Upper lobe of left lung (tissue), 6 donors: ENCODE results near the gene OR2AP1. TPM values are rescaled to one million over a fixed set of nuclear protein-coding genes. Genes with fewer than 3 reads are reported as not detected.
"Not testable (repeated sequence)": the region's sequence is repeated elsewhere in the genome, so short reads cannot be mapped to it uniquely, and the experiment has no call there.

Source experiments
- ATAC-seq, 2 donors: fragments of 200-7000 bp; cut with Tn5 transposase; one replicate each; pipeline ENCODE4 v1.9.1; 2022; ENCODE audit warnings: mild to moderate bottlenecking in 2 of 2, moderate library complexity in 2 of 2; ENCODE audit not compliant: low FRiP score in 2 of 2
- DNase-seq, 2 donors: peaks; one replicate each; pipeline ENCODE4 v3.0.0-alpha.2; 2019 to 2020
- H3K27ac ChIP-seq, 4 donors: fragments of 200-600 bp; sonication (generic); one replicate each; pipeline ENCODE4 v1.5.1; 2016 to 2019
- H3K27me3 ChIP-seq, 4 donors: fragments of 200-600 bp; sonication (generic); one replicate each; pipeline ENCODE4 v1.5.1; 2017 to 2019
- H3K36me3 ChIP-seq, 4 donors: fragments of 200-600 bp; sonication (generic); one replicate each; pipeline ENCODE4 v1.5.1; 2016 to 2019
- H3K4me1 ChIP-seq, 4 donors: fragments of 200-600 bp; sonication (generic); one replicate each; pipeline ENCODE4 v1.5.1; 2018 to 2019
- H3K4me3 ChIP-seq, 4 donors: fragments of 200-600 bp; sonication (generic); one replicate each; pipeline ENCODE4 v1.5.1; 2017 to 2019; ENCODE audit warnings: mild to moderate bottlenecking in 2 of 4, moderate library complexity in 1 of 4
- H3K9me3 ChIP-seq, 4 donors: fragments of 200-600 bp; sonication (generic); one replicate each; pipeline ENCODE4 v1.5.1; 2018 to 2019
- CTCF ChIP-seq, 6 experiments: fragments of 450-650 bp in 4 of 6; fragments of 200-600 bp in 2 of 6; sonication (generic) in 2 of 6; IDR thresholded peaks; one replicate each; pipeline ENCODE4 v1.5.1; 2016 to 2019; ENCODE audit warnings: antibody characterized with exemption in 6 of 6
- EP300 ChIP-seq, 4 donors: sonication (generic); formaldehyde crosslinking; IDR thresholded peaks; one replicate each; pipeline ENCODE4 v1.5.1; 2017; ENCODE audit warnings: antibody characterized with exemption in 4 of 4, control low read depth in 2 of 4
- POLR2A ChIP-seq, 4 donors: fragments of 450-650 bp; IDR thresholded peaks; one replicate each; pipeline ENCODE4 v1.5.1; 2016 to 2017; ENCODE audit warnings: antibody characterized with exemption in 4 of 4, mild to moderate bottlenecking in 2 of 4
- POLR2AphosphoS5 ChIP-seq, 2 donors: sonication (generic); formaldehyde crosslinking; IDR thresholded peaks; one replicate each; pipeline ENCODE4 v1.5.1; 2017; ENCODE audit warnings: antibody characterized with exemption in 2 of 2
- WGBS, 2 donors: methylation state at CpG; one replicate each; pipeline ENCODE4 v1.1.5; 2017 to 2018; 5-methylcytosine and 5-hydroxymethylcytosine counted together
- total RNA-seq, 6 donors: library from RNA; depleted of rRNA in 4 of 6; stranded (reverse); fragments of >200 nt in 4 of 6; gene quantifications; one replicate each; pipeline versions ENCODE4 v1.1.0 to v1.2.1, GENCODE V29; 2016 to 2021
- donor health status: DM: no; HTN: no; CAD: no; lungs with moderate emphysema.
- donor health status: DM: no; HTN: yes; CAD: no; lungs with severe emphysema.

OR2AP1 gene
- total RNA-seq, 6 donors from 2014 or later = not detected

- H3K4me1 ChIP-seq = no peaks in the 10 kb centered on the region
- ATAC-seq = no peak
- no peaks in the 10 kb centered on the region for H3K36me3 ChIP-seq
- WGBS, 2 donors = 92 to 100% methylated on average over 2 of the region's 2 CpGs
- no peak overlapping the region for H3K4me3 ChIP-seq
- DNase-seq = peak in 1 of 2 donors; percentile 33
- no peak for TF ChIP-seq CTCF (IDR thresholded peaks at IDR 0.05)
- TF ChIP-seq EP300 (IDR thresholded peaks at IDR 0.05) = no peak
- no peak for TF ChIP-seq POLR2A (IDR thresholded peaks at IDR 0.05)
- no peak for TF ChIP-seq POLR2AphosphoS5 (IDR thresholded peaks at IDR 0.05)
- H3K27me3 ChIP-seq = no peaks in the 10 kb centered on the region
- H3K27ac ChIP-seq = no peak overlapping the region
- H3K9me3 ChIP-seq = no peaks in the 10 kb centered on the region
Observed at GRCh38 chr12:55582066-55582465, 9.8 kb downstream of the OR2AP1 start.

- Histone ChIP-seq H3K4me1 (no peaks in the 10 kb centered on the region), H3K27me3 (no peaks in the 10 kb centered on the region), H3K27ac (no peak overlapping the region), H3K4me3 (no peak overlapping the region), H3K36me3 (no peaks in the 10 kb centered on the region), H3K9me3 (no peaks in the 10 kb centered on the region)
- DNase-seq (no peak), ATAC-seq (no peak)
- WGBS, 2 donors = 50 to 62% methylated on average over 2 of the region's 2 CpGs
- no peak for TF ChIP-seq EP300 (IDR thresholded peaks at IDR 0.05)
- TF ChIP-seq POLR2A (IDR thresholded peaks at IDR 0.05) = no peak
- no peak for TF ChIP-seq CTCF (IDR thresholded peaks at IDR 0.05)
- no peak for TF ChIP-seq POLR2AphosphoS5 (IDR thresholded peaks at IDR 0.05)
Observed at GRCh38 chr12:55585817-55586216, 13.5 kb downstream of the OR2AP1 start.

DNA sequence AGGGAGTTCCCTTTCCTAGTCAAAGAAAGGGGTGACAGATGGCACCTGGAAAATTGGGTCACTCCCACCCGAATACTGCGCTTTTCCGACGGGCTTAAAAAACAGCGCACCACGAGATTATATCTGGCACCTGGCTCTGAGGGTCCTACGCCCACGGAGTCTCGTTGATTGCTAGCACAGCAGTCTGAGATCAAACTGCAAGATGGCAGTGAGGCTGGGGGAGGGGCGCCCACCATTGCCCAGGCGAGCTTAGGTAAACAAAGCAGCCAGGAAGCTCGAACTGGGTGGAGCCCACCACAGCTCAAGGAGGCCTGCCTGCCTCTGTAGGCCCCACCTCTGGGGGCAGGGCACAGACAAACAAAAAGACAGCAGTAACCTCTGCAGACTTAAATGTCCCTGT is 17.9 kb downstream of the OR2AP1 start:
- peak in 1 of 2 donors; percentile 7 for DNase-seq
- not testable (repeated sequence) for H3K9me3 ChIP-seq, H3K4me3 ChIP-seq, H3K4me1 ChIP-seq, ATAC-seq, H3K27me3 ChIP-seq, H3K27ac ChIP-seq, H3K36me3 ChIP-seq
- WGBS, 2 donors = 72 to 75% methylated on average over 12 of the region's 12 CpGs

DNA sequence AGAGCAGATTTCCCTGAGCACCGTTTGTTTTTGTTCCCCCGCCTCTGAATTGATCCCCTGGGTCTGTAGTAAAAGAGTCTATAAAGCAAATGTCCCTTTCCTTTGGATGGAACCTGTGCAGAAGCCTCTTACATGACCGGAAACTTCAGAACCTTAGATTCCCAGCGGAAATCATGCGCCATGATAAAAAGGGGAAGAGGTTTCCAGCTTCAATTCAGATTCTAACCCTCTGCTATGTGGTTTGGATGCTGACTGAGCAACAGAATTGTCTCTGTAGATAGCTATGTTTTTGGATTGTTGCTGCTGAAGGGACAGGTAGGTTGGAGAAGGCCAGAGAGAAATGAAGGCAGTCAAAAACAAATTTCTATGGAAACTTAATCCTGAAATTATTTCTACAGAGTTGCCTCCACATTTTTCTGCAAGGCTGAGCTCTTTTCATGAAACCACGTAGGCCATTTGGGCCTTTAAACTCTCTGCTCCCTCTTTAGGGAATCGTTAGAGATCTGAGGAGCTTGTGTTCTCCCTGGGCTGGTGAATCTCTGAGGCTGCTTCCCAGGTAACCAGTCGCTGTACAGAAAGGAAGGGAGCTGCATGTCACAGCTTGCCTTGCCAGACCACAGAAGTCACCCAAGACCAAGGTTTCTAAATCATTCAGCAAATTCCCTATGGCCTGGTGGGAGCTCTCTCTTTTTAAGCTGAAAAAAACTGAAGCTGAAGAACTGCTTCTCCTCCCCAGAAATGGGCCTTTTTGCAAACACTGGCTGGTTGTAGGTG is 35.7 kb downstream of the OR2AP1 start:
- H3K9me3 ChIP-seq = no peaks in the 10 kb centered on the region
- H3K4me1 ChIP-seq = peaks cover 0 to 6% (median 2%) of the 10 kb centered on the region in 4 donors
- DNase-seq (no peak), ATAC-seq (no peak)
- no peak overlapping the region for H3K27ac ChIP-seq
- no peaks in the 10 kb centered on the region for H3K36me3 ChIP-seq
- H3K27me3 ChIP-seq = no peaks in the 10 kb centered on the region
- TF ChIP-seq POLR2AphosphoS5 (IDR thresholded peaks at IDR 0.05) = no peak
- no peak for TF ChIP-seq POLR2A (IDR thresholded peaks at IDR 0.05)
- no peak for TF ChIP-seq CTCF (IDR thresholded peaks at IDR 0.05)
- no peak for TF ChIP-seq EP300 (IDR thresholded peaks at IDR 0.05)
- WGBS, 2 donors = 65 to 73% methylated on average over 8 of the region's 8 CpGs
- no peak overlapping the region for H3K4me3 ChIP-seq

GRCh38 chr12:55610598-55610997 is 38.3 kb downstream of the OR2AP1 start:
- peaks cover 0 to 10% (median 2%) of the 10 kb centered on the region in 4 donors for H3K4me1 ChIP-seq

More at GRCh38 chr12:55610598-55610997, 38.3 kb downstream of the OR2AP1 start:
- no peak for DNase-seq
- Histone ChIP-seq H3K4me3 (no peak overlapping the region), H3K36me3 (no peaks in the 10 kb centered on the region), H3K27me3 (no peaks in the 10 kb centered on the region), H3K27ac (no peak overlapping the region), H3K9me3 (peaks cover 0 to 12% (median 3%) of the 10 kb centered on the region in 4 donors)
- TF ChIP-seq POLR2A (IDR thresholded peaks at IDR 0.05) (no peak), POLR2AphosphoS5 (IDR thresholded peaks at IDR 0.05) (no peak), EP300 (IDR thresholded peaks at IDR 0.05) (no peak), CTCF (IDR thresholded peaks at IDR 0.05) (no peak)
- no peak for ATAC-seq
- 70 to 88% methylated on average over 1 of the region's 1 CpG for WGBS, 2 donors
